HepG2 (cell line): ENCODE results near the gene GP1BA. TPM values are rescaled to one million over a fixed set of nuclear protein-coding genes. Genes with fewer than 3 reads are reported as not detected.

Experiments
- CBFB ChIP-seq: sonication (generic); formaldehyde crosslinking; IDR thresholded peaks from 2 replicates; pipeline ENCODE4 v1.4.0; 2020; ENCODE audit warnings: missing genetic modification reagents
- ELF4 ChIP-seq: sonication (generic); formaldehyde crosslinking; IDR thresholded peaks from 2 replicates; pipeline ENCODE4 v1.5.0; 2020; ENCODE audit warnings: missing genetic modification reagents, mild to moderate bottlenecking, moderate library complexity, borderline replicate concordance
- FOXC1 ChIP-seq: sonication (generic); formaldehyde crosslinking; IDR thresholded peaks from 2 replicates; pipeline ENCODE4 v1.8.0; 2022; ENCODE audit warnings: mild to moderate bottlenecking, missing genetic modification reagents, borderline replicate concordance
- HOXA3 ChIP-seq: sonication (generic); formaldehyde crosslinking; IDR thresholded peaks from 2 replicates; pipeline ENCODE4 v1.5.0; 2020; ENCODE audit warnings: missing genetic modification reagents
- KLF16 ChIP-seq, 2 experiments: sonication (generic) in 1 of 2; formaldehyde crosslinking in 1 of 2; IDR thresholded peaks; 2 replicates each; pipeline versions ENCODE4 v1.6.1 to v1.8.0; 2016 to 2023; ENCODE audit warnings: missing genetic modification reagents in 2 of 2, missing compliant biosample characterization in 1 of 2
- MXD3 ChIP-seq: IDR thresholded peaks from 2 replicates; pipeline ENCODE4 v1.6.1; 2016; ENCODE audit warnings: mild to moderate bottlenecking, missing biosample characterization, missing genetic modification reagents
- ZNF138 ChIP-seq: sonication (generic); formaldehyde crosslinking; IDR thresholded peaks from 2 replicates; pipeline ENCODE4 v1.5.0; 2020; ENCODE audit warnings: mild to moderate bottlenecking, low read depth, missing genetic modification reagents
- ZNF142 ChIP-seq: sonication (generic); formaldehyde crosslinking; IDR thresholded peaks from 2 replicates; pipeline ENCODE4 v1.4.0; 2020; ENCODE audit warnings: missing genetic modification reagents
- ZNF205 ChIP-seq: IDR thresholded peaks from 2 replicates; pipeline ENCODE4 v1.6.1; 2018; ENCODE audit warnings: missing biosample characterization, missing genetic modification reagents
- ZNF407 ChIP-seq: sonication (generic); formaldehyde crosslinking; IDR thresholded peaks from one replicate; pipeline ENCODE4 v1.5.1; 2020; ENCODE audit warnings: mild to moderate bottlenecking, missing genetic modification reagents; ENCODE audit errors: not compliant biosample characterization
- ZNF572 ChIP-seq: sonication (generic); formaldehyde crosslinking; IDR thresholded peaks from 2 replicates; pipeline ENCODE4 v1.5.1; 2020; ENCODE audit warnings: mild to moderate bottlenecking, missing genetic modification reagents
- ZNF747 ChIP-seq: sonication (generic); formaldehyde crosslinking; IDR thresholded peaks from 2 replicates; pipeline ENCODE4 v1.8.1; 2023; ENCODE audit warnings: missing genetic modification reagents, mild to moderate bottlenecking, borderline replicate concordance
- ZSCAN30 ChIP-seq: sonication (generic); formaldehyde crosslinking; IDR thresholded peaks from 2 replicates; pipeline ENCODE4 v1.5.0; 2020; ENCODE audit warnings: mild to moderate bottlenecking, missing genetic modification reagents
- polyA plus RNA-seq, 8 experiments: library from polyadenylated mRNA; depleted of rRNA in 3 of 8; stranded (reverse) in 7 of 8; unstranded in 1 of 8; fragments of >200 nt; fragmentation: Illumina TruSeq in 4 of 8; extraction: Trizol in 4 of 8; gene quantifications; 2 replicates each; pipeline versions ENCODE4 v1.2.1 to v1.2.3, GENCODE V29; 2011 to 2016; ENCODE audit warnings: low read depth in 4 of 8, missing spikeins in 1 of 8, mixed read lengths in 1 of 8; ENCODE audit not compliant: insufficient read depth in 1 of 8
- total RNA-seq, 5 experiments: library from RNA; depleted of rRNA; stranded (reverse); fragments of >200 nt; fragmentation: Illumina TruSeq; extraction: Trizol; gene quantifications; 2 replicates each; pipeline ENCODE4 v1.2.3, GENCODE V29; 2016; ENCODE audit warnings: low read depth in 1 of 5

Gene GP1BA
- total and polyA plus RNA-seq, 2 of the 13 experiments (the other 11 are each of a cell fraction or from before 2014, with no cell fraction given) = not detected

GRCh38 chr17:4947411-4948165, 15.5 kb downstream of the GP1BA start (continued):
- TF ChIP-seq ZNF142 (CRISPR knock-in tag) (0 out of 2 replicates have a peak, but pooled peaks have one; percentile 37), ELF4 (peak; percentile 68; the same call in 1 of the 2 replicates), ZNF138 (CRISPR knock-in tag) (peak; percentile 24; the same call in 1 of the 2 replicates), FOXC1 (CRISPR knock-in tag) (peak; percentile 22; the same call in 1 of the 2 replicates), ZNF205 (CRISPR knock-in tag) (0 out of 2 replicates have a peak, but pooled peaks have one; percentile 16), ZNF407 (peak; percentile 68), ZSCAN30 (CRISPR knock-in tag) (0 out of 2 replicates have a peak, but pooled peaks have one; percentile 23), CBFB (CRISPR knock-in tag) (0 out of 2 replicates have a peak, but pooled peaks have one; percentile 7), ZNF572 (CRISPR knock-in tag) (no peak), KLF16 (CRISPR knock-in tag; IDR thresholded peaks at IDR 0.05) (peak in 1 of 2 experiments; percentile 71; a peak in 2 of 4 replicates), HOXA3 (CRISPR knock-in tag) (no peak), ZNF747 (CRISPR knock-in tag) (0 out of 2 replicates have a peak, but pooled peaks have one; percentile 41), MXD3 (0 out of 2 replicates have a peak, but pooled peaks have one; percentile 19)
